ENCODE data around the gene NGF.

NGF gene

DNA sequence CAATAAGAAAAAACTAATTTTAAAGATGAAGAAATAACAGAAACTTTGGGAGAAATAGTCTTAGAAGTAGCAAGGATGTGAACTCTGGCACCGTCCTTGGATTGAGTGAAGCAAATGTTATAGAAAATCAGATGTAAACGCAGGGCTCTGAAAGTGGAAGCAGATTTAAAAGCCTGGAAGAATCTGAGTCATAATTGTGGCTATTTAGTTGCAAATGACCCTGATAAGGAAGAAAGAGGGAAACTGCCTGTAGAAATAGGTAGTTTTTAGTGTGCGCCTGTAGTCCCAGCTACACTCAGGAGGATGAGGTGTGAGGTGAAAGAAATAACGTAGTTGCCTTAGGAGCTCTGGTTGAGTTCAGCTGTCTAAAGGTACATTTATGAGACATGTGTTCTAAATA lies 101.0 kb downstream of the NGF start:
- no peak overlapping the region for H3K4me3 ChIP-seq (ENCODE audit: low read depth, low read length)
- no peak for DNase-seq (ENCODE audit: low read depth)

More for the DNA sequence above, 101.0 kb downstream of the NGF start:
- TF ChIP-seq, protein P1, sequence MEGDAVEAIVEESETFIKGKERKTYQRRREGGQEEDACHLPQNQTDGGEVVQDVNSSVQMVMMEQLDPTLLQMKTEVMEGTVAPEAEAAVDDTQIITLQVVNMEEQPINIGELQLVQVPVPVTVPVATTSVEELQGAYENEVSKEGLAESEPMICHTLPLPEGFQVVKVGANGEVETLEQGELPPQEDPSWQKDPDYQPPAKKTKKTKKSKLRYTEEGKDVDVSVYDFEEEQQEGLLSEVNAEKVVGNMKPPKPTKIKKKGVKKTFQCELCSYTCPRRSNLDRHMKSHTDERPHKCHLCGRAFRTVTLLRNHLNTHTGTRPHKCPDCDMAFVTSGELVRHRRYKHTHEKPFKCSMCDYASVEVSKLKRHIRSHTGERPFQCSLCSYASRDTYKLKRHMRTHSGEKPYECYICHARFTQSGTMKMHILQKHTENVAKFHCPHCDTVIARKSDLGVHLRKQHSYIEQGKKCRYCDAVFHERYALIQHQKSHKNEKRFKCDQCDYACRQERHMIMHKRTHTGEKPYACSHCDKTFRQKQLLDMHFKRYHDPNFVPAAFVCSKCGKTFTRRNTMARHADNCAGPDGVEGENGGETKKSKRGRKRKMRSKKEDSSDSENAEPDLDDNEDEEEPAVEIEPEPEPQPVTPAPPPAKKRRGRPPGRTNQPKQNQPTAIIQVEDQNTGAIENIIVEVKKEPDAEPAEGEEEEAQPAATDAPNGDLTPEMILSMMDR (IDR thresholded peaks at IDR 0.05; ENCODE audit: low read depth, low read length, missing control alignments), result no peak

Data from GM12864 (cell line).